22Rv1 (cell line): ENCODE data around the gene SPATC1L.

Source experiments
- H3K27ac ChIP-seq: fragments of 450-650 bp; 2 replicates; pipeline ENCODE4 v1.5.1; 2017
- ZFX ChIP-seq: fragments of 450-650 bp; IDR thresholded peaks from 2 replicates; pipeline ENCODE4 v1.6.1; 2017; ENCODE audit warnings: antibody characterized with exemption, borderline replicate concordance
- TF ChIP-seq, protein P1 (sequence below): fragments of 450-650 bp; IDR thresholded peaks from 2 replicates; pipeline ENCODE4 v1.5.1; 2017; ENCODE audit warnings: mild to moderate bottlenecking

Gene SPATC1L

DNA sequence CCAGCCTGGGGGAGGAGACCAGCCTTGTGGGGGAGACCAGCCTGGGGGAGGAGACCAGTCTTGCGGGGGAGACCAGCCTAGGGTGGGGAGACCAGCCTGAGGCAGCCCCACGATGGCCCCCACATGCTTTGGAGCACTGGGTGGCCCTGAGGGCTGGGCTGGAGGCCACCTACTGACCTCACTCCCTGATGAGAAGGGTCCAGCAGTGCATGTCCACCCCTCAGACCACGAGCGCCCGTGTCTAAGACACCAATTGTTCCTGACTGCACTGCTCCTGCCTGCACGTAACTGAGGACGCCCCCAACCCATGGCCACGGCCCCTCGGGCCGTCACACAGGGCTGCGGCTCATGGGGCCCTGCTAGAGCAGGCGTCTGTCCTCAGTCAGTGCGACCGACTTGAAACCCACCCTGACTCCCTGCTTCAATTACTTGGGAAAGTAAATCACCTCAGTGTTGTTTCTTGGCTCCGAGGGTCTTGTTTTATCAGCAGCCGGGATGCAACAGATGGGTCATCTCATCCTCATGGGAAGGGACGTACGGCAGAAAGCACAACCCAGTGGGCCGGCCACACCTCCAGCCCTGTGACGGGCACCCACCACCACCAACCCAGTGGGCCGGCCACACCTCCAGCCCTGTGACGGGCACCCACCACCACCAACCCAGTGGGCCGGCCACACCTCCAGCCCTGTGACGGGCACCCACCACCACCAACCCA lies at the start of gene SPATC1L:
SPATC1L (minus strand) TSS at position 550 of the 715 bp plus-strand sequence. CDS start 1,643 bp downstream, outside the sequence.
- TF ChIP-seq ZFX: no peak
- TF ChIP-seq, protein P1, sequence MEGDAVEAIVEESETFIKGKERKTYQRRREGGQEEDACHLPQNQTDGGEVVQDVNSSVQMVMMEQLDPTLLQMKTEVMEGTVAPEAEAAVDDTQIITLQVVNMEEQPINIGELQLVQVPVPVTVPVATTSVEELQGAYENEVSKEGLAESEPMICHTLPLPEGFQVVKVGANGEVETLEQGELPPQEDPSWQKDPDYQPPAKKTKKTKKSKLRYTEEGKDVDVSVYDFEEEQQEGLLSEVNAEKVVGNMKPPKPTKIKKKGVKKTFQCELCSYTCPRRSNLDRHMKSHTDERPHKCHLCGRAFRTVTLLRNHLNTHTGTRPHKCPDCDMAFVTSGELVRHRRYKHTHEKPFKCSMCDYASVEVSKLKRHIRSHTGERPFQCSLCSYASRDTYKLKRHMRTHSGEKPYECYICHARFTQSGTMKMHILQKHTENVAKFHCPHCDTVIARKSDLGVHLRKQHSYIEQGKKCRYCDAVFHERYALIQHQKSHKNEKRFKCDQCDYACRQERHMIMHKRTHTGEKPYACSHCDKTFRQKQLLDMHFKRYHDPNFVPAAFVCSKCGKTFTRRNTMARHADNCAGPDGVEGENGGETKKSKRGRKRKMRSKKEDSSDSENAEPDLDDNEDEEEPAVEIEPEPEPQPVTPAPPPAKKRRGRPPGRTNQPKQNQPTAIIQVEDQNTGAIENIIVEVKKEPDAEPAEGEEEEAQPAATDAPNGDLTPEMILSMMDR: no peak
- peak within 1 kb of the TSS; percentile 49 for H3K27ac ChIP-seq

DNA sequence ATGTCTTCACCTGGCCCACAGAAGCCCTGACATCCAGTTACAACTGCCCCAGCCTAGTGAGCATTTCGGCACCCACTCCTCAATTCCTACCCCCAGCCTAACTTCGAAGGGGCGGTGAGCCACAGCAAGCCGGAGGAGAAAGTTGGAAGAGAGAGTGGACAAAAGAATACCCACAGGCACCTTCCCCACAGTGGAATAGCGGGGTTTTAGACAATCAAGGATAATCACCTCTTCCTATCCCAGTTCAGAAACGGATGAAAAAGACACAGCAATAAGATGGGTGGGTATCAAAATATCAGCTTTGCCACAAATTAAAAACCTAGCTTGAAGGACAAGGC lies 45.6 kb upstream of the SPATC1L start:
- TF ChIP-seq ZFX: no peak
- TF ChIP-seq, protein P1: no peak
- H3K27ac ChIP-seq: peak overlapping the region; percentile 68

DNA sequence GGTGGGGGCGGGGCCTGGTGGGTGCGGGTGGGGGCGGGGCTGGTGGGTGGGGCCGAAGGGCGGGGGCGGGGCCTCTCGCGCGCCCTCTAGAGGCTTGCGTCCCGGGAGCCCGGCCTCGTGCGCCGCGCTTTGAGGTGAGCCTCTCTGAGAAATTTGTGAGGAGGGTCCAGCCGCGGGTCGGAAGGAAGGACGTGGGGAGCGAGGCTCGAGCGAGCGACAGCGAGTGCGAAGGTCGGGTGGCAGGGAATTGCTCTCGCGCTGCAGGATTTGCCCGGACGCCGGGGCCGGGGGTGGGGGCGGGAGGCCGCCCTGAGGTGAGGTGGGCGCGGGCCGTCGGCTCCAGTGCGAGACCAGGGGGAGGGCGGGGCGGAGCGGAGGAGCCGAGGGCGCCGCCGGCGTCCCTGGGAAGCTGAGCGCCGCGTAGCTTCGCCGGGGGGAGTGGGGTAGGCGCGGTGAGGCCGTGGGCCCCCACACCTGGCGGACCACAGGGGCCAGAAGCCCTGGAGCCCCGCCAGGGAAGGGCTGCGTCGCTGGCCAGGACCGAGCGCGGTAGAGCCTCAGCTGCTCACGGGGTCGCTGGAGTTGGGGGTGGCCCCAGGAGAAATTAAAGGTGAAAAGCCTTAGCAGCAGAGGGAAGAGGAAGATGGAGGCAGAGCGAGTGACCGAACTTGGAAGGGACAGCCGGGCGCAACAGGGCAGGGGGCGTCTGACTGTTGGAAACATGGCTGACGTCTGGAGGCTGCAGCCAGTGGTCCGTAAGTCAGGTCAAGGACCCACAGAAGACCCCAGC lies 45.1 kb upstream of the SPATC1L start:
- H3K27ac ChIP-seq: peak overlapping the region; percentile 68
- TF ChIP-seq, protein P1: peak; percentile 70
- no peak for TF ChIP-seq ZFX

DNA sequence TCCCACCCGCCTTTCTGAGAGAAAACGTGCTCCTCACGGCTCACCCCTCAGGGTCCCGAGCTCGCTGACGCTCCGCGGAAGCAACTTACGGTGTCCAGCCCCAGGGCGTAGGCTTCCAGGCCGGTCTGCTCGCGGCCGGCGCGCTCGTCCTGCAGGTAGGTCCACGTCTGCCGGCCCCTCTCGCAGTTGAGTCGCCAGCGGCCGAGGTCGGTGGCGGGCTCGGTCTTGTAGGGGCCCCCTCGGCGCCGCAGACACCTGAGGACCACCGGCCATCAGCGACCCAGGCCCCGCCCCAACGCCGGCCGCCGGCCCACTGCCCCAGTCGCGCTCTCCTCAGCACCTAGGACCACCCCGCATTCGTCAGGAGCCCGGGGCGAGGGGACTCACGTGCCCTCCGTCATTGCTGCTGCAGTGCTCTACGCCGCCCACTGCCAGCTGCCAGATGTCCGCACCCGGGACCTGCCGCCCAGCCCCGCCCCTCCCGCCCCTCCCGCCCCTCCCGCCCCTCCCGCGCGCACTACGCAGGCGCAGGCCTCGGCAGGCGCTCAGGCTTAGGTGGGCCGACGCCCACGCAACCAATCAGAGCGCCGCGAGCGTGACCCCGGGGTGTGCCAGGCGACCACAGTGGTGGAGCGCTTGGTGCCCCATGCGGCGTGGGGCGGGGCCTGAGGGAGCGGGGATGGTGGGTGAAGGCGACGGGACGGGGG lies 44.2 kb upstream of the SPATC1L start, which contains the start of gene LSS:
LSS (minus strand) TSS at position 430 of the 707 bp plus-strand sequence; CDS start at position 401, 29 bp downstream.
- H3K27ac ChIP-seq: peak within 1 kb of the TSS; percentile 68
- TF ChIP-seq, protein P1: no peak
- no peak for TF ChIP-seq ZFX

DNA sequence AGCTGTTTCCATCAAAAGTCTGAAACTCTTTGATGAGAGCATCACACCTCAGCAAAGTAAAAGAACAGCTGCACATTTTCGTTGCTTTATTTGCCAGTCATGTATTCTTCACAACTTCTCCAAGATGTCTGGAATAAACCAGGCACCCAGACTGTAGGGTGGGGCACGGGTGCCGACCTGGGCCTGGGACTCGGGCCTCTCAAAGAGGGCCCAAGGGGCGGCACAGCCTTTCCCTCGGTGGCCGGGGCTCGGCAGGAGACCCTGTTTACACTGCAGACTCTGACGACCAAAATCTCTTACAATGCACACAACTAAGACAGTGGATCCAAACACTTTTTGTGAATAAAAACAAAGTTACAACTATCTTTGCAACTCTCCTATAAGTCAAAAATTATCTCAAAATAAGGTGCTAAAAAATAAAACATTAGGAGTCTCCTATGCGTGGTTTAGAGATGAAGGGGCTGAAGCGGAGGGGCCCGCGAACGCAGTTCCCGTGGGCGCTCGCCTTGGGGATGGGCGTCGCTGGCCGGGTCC lies 43.6 kb upstream of the SPATC1L start:
- peak overlapping the region; percentile 67 for H3K27ac ChIP-seq
- no peak for TF ChIP-seq ZFX
- TF ChIP-seq, protein P1: no peak

DNA sequence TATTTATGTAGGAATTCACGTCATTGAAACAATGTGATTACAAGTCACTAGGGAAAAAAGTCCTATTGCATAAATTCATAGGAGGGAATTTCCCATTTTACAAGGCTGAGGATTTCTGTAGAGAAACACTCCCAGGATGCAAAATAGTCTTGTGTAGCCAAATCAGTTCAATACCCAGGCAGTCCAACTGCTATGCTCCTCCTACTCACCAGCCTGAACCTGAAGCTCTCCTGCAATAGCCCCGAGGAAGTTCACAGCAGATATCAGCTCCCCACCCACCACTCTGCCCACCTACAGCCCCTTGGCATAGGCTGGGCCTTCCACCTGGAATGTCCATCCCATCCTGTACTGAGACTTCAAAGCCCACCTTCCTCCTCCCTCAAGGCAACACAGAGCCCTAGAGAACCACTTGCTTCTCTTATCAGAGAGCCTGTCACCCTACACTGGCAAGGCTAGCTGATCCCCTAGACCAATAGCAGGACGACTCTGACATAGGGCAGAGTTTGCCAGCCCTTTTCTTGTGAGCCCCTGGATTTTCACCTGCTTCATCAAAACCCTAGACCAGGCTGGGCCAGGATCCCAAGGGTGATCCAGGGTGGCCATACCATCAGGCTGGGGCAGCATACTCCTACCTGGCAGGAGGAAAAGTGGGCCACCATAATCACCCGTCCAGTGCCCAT lies 42.8 kb upstream of the SPATC1L start:
- no peak for TF ChIP-seq ZFX
- TF ChIP-seq, protein P1: no peak
- peak overlapping the region; percentile 67 for H3K27ac ChIP-seq
